Smooth muscle cell (in vitro differentiated cells): ENCODE measurements around the gene HPSE. TPM values are rescaled to one million over a fixed set of nuclear protein-coding genes. Genes with fewer than 3 reads are reported as not detected.

Experiments
- DNase-seq: peaks from one replicate; lab custom pipeline; 2025; ENCODE audit not compliant: unreplicated experiment; lab: John Stamatoyannopoulos, UW
- H2AFZ ChIP-seq: fragments of 200-600 bp; sonication (generic); 2 replicates; pipeline ENCODE4 v1.6.0; 2016; ENCODE audit warnings: antibody characterized with exemption, low read depth, mild to moderate bottlenecking
- H3F3A ChIP-seq: fragments of 200-600 bp; sonication (generic); 2 replicates; pipeline ENCODE4 v1.6.0; 2017; ENCODE audit warnings: antibody characterized with exemption, low read depth
- H3K27ac ChIP-seq: fragments of 200-600 bp; sonication (generic); 2 replicates; pipeline ENCODE4 v1.5.1; 2016; ENCODE audit warnings: low read depth, mild to moderate bottlenecking
- H3K27me3 ChIP-seq: fragments of 200-600 bp; sonication (generic); 2 replicates; pipeline ENCODE4 v1.6.1; 2016; ENCODE audit warnings: low read depth, mild to moderate bottlenecking
- H3K36me3 ChIP-seq: fragments of 200-600 bp; sonication (generic); 2 replicates; pipeline ENCODE4 v1.5.1; 2016; ENCODE audit warnings: low read depth
- H3K4me1 ChIP-seq: fragments of 200-600 bp; sonication (generic); 2 replicates; pipeline ENCODE4 v1.5.1; 2016; ENCODE audit warnings: low read depth
- H3K4me2 ChIP-seq: fragments of 200-600 bp; sonication (generic); 2 replicates; pipeline ENCODE4 v1.6.0; 2016; ENCODE audit warnings: mild to moderate bottlenecking
- H3K4me3 ChIP-seq: fragments of 200-600 bp; sonication (generic); 2 replicates; pipeline ENCODE4 v1.5.1; 2016; ENCODE audit warnings: mild to moderate bottlenecking
- H3K79me2 ChIP-seq: fragments of 200-600 bp; sonication (generic); 2 replicates; pipeline ENCODE4 v1.6.0; 2016; ENCODE audit warnings: low read depth, mild to moderate bottlenecking
- H3K9ac ChIP-seq: fragments of 200-600 bp; sonication (generic); 2 replicates; pipeline ENCODE4 v1.6.0; 2016; ENCODE audit warnings: low read depth
- H3K9me3 ChIP-seq: fragments of 200-600 bp; sonication (generic); replicated peaks from 2 replicates; pipeline ENCODE4 v1.5.1; 2016; ENCODE audit warnings: low read depth
- H4K20me1 ChIP-seq: fragments of 200-600 bp; sonication (generic); 2 replicates; pipeline ENCODE4 v1.6.0; 2016; ENCODE audit warnings: low read depth
- CTCF ChIP-seq: fragments of 200-600 bp; sonication (generic); IDR thresholded peaks from 2 replicates; pipeline ENCODE4 v1.5.1; 2017; ENCODE audit warnings: borderline replicate concordance, mild to moderate bottlenecking, antibody characterized with exemption; ENCODE audit not compliant: insufficient read depth, poor library complexity, severe bottlenecking
- WGBS: methylation state at CpG from one replicate; pipeline ENCODE4 v1.1.7; 2016; ENCODE audit warnings: low lambda C conversion rate; 5-methylcytosine and 5-hydroxymethylcytosine counted together
- polyA plus RNA-seq: library from polyadenylated mRNA; unstranded; fragments of >200 nt; fragmentation: Nextera tagmentation; extraction: Ambion mirVana; gene quantifications from 2 replicates; pipeline ENCODE4 v1.2.1, GENCODE V29; 2016
- small RNA-seq: library from RNA; depleted of rRNA; stranded (forward); fragments of <200 nt; gene quantifications from one replicate; pipeline ENCODE3, GENCODE V24; 2014
- total RNA-seq: library from RNA; depleted of rRNA; stranded (reverse); fragments of >200 nt; gene quantifications from 2 replicates; pipeline ENCODE4 v1.2.3, GENCODE V29; 2014

The HPSE gene
- total and polyA plus RNA-seq, 2 experiments from 2014 or later = 0.50 to 1.3 TPM

- H3K4me2 ChIP-seq = peak overlapping the region; percentile 25
- H3K27me3 ChIP-seq = no peaks in the 10 kb centered on the region
- H3K4me3 ChIP-seq = no peak overlapping the region
- TF ChIP-seq CTCF = no peak
- no peak overlapping the region for H2AFZ ChIP-seq
- peaks cover 9% of the 10 kb centered on the region for H3K4me1 ChIP-seq
- H4K20me1 ChIP-seq = no peaks in the 10 kb centered on the region
- H3K9ac ChIP-seq = no peak overlapping the region
- no peaks in the 10 kb centered on the region for H3K9me3 ChIP-seq
- H3F3A ChIP-seq = peaks cover 6% of the 10 kb centered on the region
- DNase-seq = no peak
- H3K79me2 ChIP-seq = no peaks in the 10 kb centered on the region
- no peak overlapping the region for H3K27ac ChIP-seq
- no peaks in the 10 kb centered on the region for H3K36me3 ChIP-seq
- 48% methylated on average over 7 of the region's 7 CpGs for WGBS
Observed at GRCh38 chr4:83250687-83251446, 83.8 kb downstream of the HPSE start.

GRCh38 chr4:83248486-83248885 lies 86.2 kb downstream of the HPSE start:
- no peak overlapping the region for H3K9ac ChIP-seq
- H3K4me3 ChIP-seq = no peak overlapping the region
- no peaks in the 10 kb centered on the region for H3K79me2 ChIP-seq
- WGBS = 79% methylated on average over 5 of the region's 5 CpGs
- H4K20me1 ChIP-seq = no peaks in the 10 kb centered on the region
- no peaks in the 10 kb centered on the region for H3K27me3 ChIP-seq
- no peak for DNase-seq
- H3K9me3 ChIP-seq = no peaks in the 10 kb centered on the region
- no peak overlapping the region for H3K4me2 ChIP-seq
- TF ChIP-seq CTCF = no peak
- H2AFZ ChIP-seq = no peak overlapping the region
- no peaks in the 10 kb centered on the region for H3K36me3 ChIP-seq
- H3F3A ChIP-seq = peaks cover 6% of the 10 kb centered on the region
- H3K27ac ChIP-seq = no peak overlapping the region
- H3K4me1 ChIP-seq = peaks cover 9% of the 10 kb centered on the region

GRCh38 chr4:83247415-83248357 lies 87.0 kb downstream of the HPSE start:
- H2AFZ ChIP-seq = no peak overlapping the region
- no peaks in the 10 kb centered on the region for H3K9me3 ChIP-seq
- H3K27me3 ChIP-seq = no peaks in the 10 kb centered on the region
- H4K20me1 ChIP-seq = no peaks in the 10 kb centered on the region
- DNase-seq = no peak
- 71% methylated on average over 12 of the region's 12 CpGs for WGBS
- TF ChIP-seq CTCF = no peak
- H3F3A ChIP-seq = peaks cover 6% of the 10 kb centered on the region
- peaks cover 9% of the 10 kb centered on the region for H3K4me1 ChIP-seq
- no peaks in the 10 kb centered on the region for H3K36me3 ChIP-seq
- no peaks in the 10 kb centered on the region for H3K79me2 ChIP-seq
- H3K4me2 ChIP-seq = no peak overlapping the region
- H3K4me3 ChIP-seq = no peak overlapping the region
- no peak overlapping the region for H3K27ac ChIP-seq
- H3K9ac ChIP-seq = no peak overlapping the region

Small RNA genes within 50 kb of the gene (small RNA-seq; reads per million reads assigned to genes)
- not detected for gene AC114781.5

Other genes with a start within 250 kb of the HPSE start
- gene PLAC8, start 220.1 kb downstream of the HPSE start, total RNA-seq = 23.8 and 25.6 TPM in 2 replicates
- 5.0 and 19.5 TPM in 2 replicates for gene PLAC8, start 220.1 kb downstream of the HPSE start, polyA plus RNA-seq
- 5.7 and 7.3 TPM in 2 replicates for gene COQ2, start 50.0 kb downstream of the HPSE start, total RNA-seq
- 8.1 and 11.5 TPM in 2 replicates for gene COQ2, start 50.0 kb downstream of the HPSE start, polyA plus RNA-seq
- gene HELQ, start 121.0 kb upstream of the HPSE start, total RNA-seq = 5.7 and 10.2 TPM in 2 replicates
- 6.1 and 6.7 TPM in 2 replicates for gene HELQ, start 121.0 kb upstream of the HPSE start, polyA plus RNA-seq
- gene MRPS18C, start 121.2 kb upstream of the HPSE start, total RNA-seq = 24.2 and 39.6 TPM in 2 replicates
- gene MRPS18C, start 121.2 kb upstream of the HPSE start, polyA plus RNA-seq = 121 and 128 TPM in 2 replicates
- gene ABRAXAS1, start 150.3 kb upstream of the HPSE start, total RNA-seq = 10.1 and 12.4 TPM in 2 replicates
- gene ABRAXAS1, start 150.3 kb upstream of the HPSE start, polyA plus RNA-seq = 1.5 and 2.5 TPM in 2 replicates
- 0.27 and 0.31 TPM in 2 replicates for gene GPAT3, start 201.3 kb upstream of the HPSE start, total RNA-seq
- gene GPAT3, start 201.3 kb upstream of the HPSE start, polyA plus RNA-seq = 0.67 and 1.1 TPM in 2 replicates